Neural cell (in vitro differentiated cells): ENCODE measurements around the gene MYO5C.

Source experiments
- EP300 ChIP-seq: fragments of 450-650 bp; conservative IDR thresholded peaks from 2 replicates; pipeline ENCODE4 v1.6.1; 2014; ENCODE audit warnings: antibody characterized with exemption, mild to moderate bottlenecking, moderate library complexity; ENCODE audit not compliant: poor library complexity, severe bottlenecking
- EZH2 ChIP-seq: fragments of 200-600, 300-800 bp; shearing (Covaris generic), sonication (generic); IDR thresholded peaks from 2 replicates; pipeline ENCODE4 v1.6.1; 2014; ENCODE audit warnings: antibody characterized with exemption, low read length, borderline replicate concordance, mild to moderate bottlenecking; ENCODE audit not compliant: insufficient read depth, poor library complexity, severe bottlenecking
- MXI1 ChIP-seq: fragments of 450-650 bp; conservative IDR thresholded peaks from 2 replicates; pipeline ENCODE4 v1.6.1; 2014; ENCODE audit warnings: antibody characterized with exemption, mild to moderate bottlenecking; ENCODE audit not compliant: poor library complexity, severe bottlenecking
- POLR2AphosphoS5 ChIP-seq: IDR thresholded peaks from 2 replicates; pipeline ENCODE4 v1.6.1; 2012
- RAD21 ChIP-seq: fragments of 450-650 bp; conservative IDR thresholded peaks from 2 replicates; pipeline ENCODE4 v1.6.1; 2014; ENCODE audit warnings: antibody characterized with exemption, mild to moderate bottlenecking, moderate library complexity
- SMC3 ChIP-seq: fragments of 450-650 bp; conservative IDR thresholded peaks from 2 replicates; pipeline ENCODE4 v1.6.1; 2014; ENCODE audit warnings: antibody characterized with exemption, mild to moderate bottlenecking, moderate library complexity; ENCODE audit not compliant: poor library complexity
- TAF1 ChIP-seq: IDR thresholded peaks from 2 replicates; pipeline ENCODE4 v1.6.1; 2012; ENCODE audit warnings: low read depth
- TF ChIP-seq, protein P1 (sequence below): fragments of 450-650 bp; IDR thresholded peaks from 2 replicates; pipeline ENCODE4 v1.5.1; 2014; ENCODE audit warnings: antibody characterized with exemption, mild to moderate bottlenecking, moderate library complexity; ENCODE audit not compliant: poor library complexity, severe bottlenecking
- TF ChIP-seq, protein P2 (sequence below): IDR thresholded peaks from 2 replicates; pipeline ENCODE4 v1.6.1; 2012; ENCODE audit warnings: borderline replicate concordance

- TF ChIP-seq, protein P1, sequence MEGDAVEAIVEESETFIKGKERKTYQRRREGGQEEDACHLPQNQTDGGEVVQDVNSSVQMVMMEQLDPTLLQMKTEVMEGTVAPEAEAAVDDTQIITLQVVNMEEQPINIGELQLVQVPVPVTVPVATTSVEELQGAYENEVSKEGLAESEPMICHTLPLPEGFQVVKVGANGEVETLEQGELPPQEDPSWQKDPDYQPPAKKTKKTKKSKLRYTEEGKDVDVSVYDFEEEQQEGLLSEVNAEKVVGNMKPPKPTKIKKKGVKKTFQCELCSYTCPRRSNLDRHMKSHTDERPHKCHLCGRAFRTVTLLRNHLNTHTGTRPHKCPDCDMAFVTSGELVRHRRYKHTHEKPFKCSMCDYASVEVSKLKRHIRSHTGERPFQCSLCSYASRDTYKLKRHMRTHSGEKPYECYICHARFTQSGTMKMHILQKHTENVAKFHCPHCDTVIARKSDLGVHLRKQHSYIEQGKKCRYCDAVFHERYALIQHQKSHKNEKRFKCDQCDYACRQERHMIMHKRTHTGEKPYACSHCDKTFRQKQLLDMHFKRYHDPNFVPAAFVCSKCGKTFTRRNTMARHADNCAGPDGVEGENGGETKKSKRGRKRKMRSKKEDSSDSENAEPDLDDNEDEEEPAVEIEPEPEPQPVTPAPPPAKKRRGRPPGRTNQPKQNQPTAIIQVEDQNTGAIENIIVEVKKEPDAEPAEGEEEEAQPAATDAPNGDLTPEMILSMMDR = peak; percentile 63
- TF ChIP-seq RAD21 = peak; percentile 72
- no peak for TF ChIP-seq POLR2AphosphoS5
- TF ChIP-seq SMC3 = peak; percentile 72
- TF ChIP-seq, protein P2, sequence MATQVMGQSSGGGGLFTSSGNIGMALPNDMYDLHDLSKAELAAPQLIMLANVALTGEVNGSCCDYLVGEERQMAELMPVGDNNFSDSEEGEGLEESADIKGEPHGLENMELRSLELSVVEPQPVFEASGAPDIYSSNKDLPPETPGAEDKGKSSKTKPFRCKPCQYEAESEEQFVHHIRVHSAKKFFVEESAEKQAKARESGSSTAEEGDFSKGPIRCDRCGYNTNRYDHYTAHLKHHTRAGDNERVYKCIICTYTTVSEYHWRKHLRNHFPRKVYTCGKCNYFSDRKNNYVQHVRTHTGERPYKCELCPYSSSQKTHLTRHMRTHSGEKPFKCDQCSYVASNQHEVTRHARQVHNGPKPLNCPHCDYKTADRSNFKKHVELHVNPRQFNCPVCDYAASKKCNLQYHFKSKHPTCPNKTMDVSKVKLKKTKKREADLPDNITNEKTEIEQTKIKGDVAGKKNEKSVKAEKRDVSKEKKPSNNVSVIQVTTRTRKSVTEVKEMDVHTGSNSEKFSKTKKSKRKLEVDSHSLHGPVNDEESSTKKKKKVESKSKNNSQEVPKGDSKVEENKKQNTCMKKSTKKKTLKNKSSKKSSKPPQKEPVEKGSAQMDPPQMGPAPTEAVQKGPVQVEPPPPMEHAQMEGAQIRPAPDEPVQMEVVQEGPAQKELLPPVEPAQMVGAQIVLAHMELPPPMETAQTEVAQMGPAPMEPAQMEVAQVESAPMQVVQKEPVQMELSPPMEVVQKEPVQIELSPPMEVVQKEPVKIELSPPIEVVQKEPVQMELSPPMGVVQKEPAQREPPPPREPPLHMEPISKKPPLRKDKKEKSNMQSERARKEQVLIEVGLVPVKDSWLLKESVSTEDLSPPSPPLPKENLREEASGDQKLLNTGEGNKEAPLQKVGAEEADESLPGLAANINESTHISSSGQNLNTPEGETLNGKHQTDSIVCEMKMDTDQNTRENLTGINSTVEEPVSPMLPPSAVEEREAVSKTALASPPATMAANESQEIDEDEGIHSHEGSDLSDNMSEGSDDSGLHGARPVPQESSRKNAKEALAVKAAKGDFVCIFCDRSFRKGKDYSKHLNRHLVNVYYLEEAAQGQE = no peak
- no peak for TF ChIP-seq EP300
- no peak for TF ChIP-seq TAF1
- no peak for TF ChIP-seq EZH2
- no peak for TF ChIP-seq MXI1
Observed at GRCh38 chr15:52331490-52332240, 36.1 kb upstream of the MYO5C start.
